ENCODE measurements around the gene CKMT2. TPM values are rescaled to one million over a fixed set of nuclear protein-coding genes. Genes with fewer than 3 reads are reported as not detected.
A peak's percentile ranks its signal among the peaks of the same experiment; 100 is the strongest.

CKMT2 gene
- total and polyA plus RNA-seq, 5 donors, result 816 to 1,778 (median 908) TPM

DNA sequence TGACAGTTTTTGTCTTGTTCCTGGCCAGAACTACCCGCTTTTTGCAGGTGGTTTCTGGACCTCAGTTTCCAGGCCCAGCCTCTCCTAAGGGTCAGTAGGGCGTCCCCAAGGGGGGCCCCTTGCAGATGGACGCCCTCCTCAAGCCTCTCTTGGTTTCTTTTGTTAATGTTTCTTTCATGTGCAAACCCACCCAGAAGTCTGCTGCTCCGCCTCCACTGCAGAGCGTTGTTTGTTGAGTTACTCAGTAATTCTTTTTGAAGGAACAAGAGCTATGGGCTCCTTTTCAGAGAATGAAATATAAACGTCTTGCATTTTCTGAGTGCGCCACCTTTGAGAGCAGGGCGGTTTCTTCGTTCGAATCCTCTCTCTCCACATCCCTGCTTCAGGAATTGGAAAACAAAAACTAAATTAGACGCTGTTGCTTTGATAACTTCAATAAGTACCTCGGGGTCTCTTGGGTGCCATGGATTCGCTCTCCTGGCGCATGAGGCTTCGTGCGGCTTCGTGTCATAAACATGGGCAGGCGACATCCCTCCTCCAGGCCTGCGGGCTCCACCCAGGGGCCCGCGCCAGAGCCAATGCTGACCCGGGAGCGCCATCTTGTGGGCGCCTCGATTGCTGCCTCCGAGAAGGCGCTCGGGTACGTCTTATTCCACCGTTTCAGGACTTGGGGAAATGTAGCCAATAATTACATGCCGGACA is 38.3 kb upstream of the CKMT2 start:
- Histone ChIP-seq H3K27me3 (ENCODE audit: control insufficient read depth, insufficient read depth) (no peaks in the 10 kb centered on the region), H3K9me3 (ENCODE audit: control insufficient read depth, low read length) (no peaks in the 10 kb centered on the region), H3K27ac (ENCODE audit: low read length) (no peak overlapping the region), H3K4me1 (ENCODE audit: control insufficient read depth, insufficient read depth, low read length) (no peaks in the 10 kb centered on the region), H3K4me3 (ENCODE audit: low read length) (no peak overlapping the region)
- WGBS, result 28% methylated on average over 31 of the region's 31 CpGs
- ATAC-seq (peak; percentile 96 to 97), DNase-seq (peak; percentile 85 to 95 (median 94))
- intact Hi-C loops (cut with DNase I), result loop anchor here in 1 of 4 donors (10.0 kb wide), 1 partner anchor 510 kb away; no protein-coding TSS in a partner anchor

DNA sequence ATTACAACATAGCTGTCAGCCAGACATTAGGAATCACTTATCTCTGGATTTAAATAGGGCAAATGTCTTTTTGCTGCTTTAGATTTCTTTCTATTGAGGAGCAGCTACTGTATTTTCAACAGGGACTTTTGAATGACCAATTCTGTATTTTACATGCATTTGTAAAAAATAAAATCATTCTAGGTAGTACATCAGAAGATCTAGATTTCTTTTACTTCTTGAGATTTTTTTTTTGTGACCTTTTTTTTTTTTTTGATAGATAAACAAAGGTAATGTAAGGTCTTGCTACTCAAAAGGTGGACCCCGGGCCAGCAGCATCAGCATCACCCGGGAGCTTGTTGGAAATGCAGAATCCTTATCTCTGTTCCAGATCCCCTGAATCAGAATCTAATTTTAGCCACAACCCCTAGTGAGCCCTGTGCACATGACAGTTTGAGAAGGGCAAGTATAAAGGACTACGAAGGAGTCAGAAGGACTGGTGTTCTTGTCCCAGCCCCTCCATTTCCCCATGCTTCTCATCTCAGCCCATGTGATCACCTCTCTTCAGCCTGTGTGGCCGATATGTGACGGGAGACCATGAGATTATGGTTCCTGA is 37.7 kb upstream of the CKMT2 start:
- H3K27ac ChIP-seq (ENCODE audit: low read length), result no peak overlapping the region
- intact Hi-C loops (cut with DNase I), result loop anchor here in 1 of 4 donors (10.0 kb wide), 1 partner anchor 511 kb away; no protein-coding TSS in a partner anchor
- H3K9me3 ChIP-seq (ENCODE audit: control insufficient read depth, low read length), result no peaks in the 10 kb centered on the region
- ATAC-seq (peak; percentile 46 to 68), DNase-seq (no peak)
- 43% methylated on average over 5 of the region's 5 CpGs for WGBS
- no peaks in the 10 kb centered on the region for H3K4me1 ChIP-seq (ENCODE audit: control insufficient read depth, insufficient read depth, low read length)
- no peak overlapping the region for H3K4me3 ChIP-seq (ENCODE audit: low read length)
- no peaks in the 10 kb centered on the region for H3K27me3 ChIP-seq (ENCODE audit: control insufficient read depth, insufficient read depth)

DNA sequence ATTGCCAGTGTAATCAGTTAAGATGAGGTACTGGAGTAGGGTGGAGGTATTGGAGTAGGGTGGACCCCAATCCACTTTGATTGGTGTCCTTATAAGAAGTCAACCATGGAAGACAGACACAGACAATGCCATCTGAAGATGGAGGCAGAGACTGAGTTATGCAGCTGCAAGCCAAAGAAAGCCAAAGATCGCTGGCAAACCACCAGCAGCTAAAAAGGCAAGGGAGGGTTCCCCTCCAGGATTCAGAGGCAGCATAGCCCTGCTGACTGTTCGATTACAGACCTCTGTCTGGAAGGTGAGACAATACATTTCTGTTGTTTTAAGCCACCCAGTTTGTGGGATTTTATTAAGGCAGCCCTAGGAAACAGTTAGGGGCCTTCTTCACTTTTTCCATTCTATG is 30.5 kb upstream of the CKMT2 start:
- no peak overlapping the region for H3K4me3 ChIP-seq (ENCODE audit: low read length)
- no peaks in the 10 kb centered on the region for H3K9me3 ChIP-seq (ENCODE audit: control insufficient read depth, low read length)
- no peak overlapping the region for H3K27ac ChIP-seq (ENCODE audit: low read length)
- DNase-seq (peak; percentile 37 to 66 (median 64)), ATAC-seq (peak; percentile 57 to 64)
- WGBS, result 40% methylated on average over 2 of the region's 2 CpGs
- H3K4me1 ChIP-seq (ENCODE audit: control insufficient read depth, insufficient read depth, low read length), result peaks cover 2% of the 10 kb centered on the region
- intact Hi-C loops (cut with DNase I), result no loop called here
- no peaks in the 10 kb centered on the region for H3K27me3 ChIP-seq (ENCODE audit: control insufficient read depth, insufficient read depth)

DNA sequence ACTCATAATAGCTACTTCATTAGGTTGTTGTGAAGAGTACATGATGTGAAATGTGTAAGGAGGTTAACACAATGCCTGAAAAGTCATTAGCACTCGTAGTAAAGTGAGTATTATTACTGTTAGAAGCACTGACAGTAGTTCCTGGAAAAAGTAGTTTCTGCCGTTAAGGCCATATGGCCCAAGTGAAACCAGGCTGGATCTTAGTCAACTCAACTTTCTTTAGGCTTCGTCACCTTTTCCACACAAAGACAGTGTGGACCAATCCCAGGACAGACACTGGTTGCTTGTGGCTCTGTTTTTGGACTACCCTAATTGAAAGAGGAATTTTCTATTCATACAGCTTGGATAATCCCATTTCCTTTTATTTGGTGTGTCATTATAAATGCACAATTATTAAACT is 29.4 kb upstream of the CKMT2 start:
- no peak overlapping the region for H3K27ac ChIP-seq (ENCODE audit: low read length)
- intact Hi-C loops (cut with DNase I), result no loop called here
- peaks cover 2% of the 10 kb centered on the region for H3K4me1 ChIP-seq (ENCODE audit: control insufficient read depth, insufficient read depth, low read length)
- DNase-seq (no peak), ATAC-seq (no peak)
- WGBS, result 94% methylated on average over 3 of the region's 3 CpGs
- H3K9me3 ChIP-seq (ENCODE audit: control insufficient read depth, low read length), result no peaks in the 10 kb centered on the region
- no peak overlapping the region for H3K4me3 ChIP-seq (ENCODE audit: low read length)
- H3K27me3 ChIP-seq (ENCODE audit: control insufficient read depth, insufficient read depth), result no peaks in the 10 kb centered on the region

DNA sequence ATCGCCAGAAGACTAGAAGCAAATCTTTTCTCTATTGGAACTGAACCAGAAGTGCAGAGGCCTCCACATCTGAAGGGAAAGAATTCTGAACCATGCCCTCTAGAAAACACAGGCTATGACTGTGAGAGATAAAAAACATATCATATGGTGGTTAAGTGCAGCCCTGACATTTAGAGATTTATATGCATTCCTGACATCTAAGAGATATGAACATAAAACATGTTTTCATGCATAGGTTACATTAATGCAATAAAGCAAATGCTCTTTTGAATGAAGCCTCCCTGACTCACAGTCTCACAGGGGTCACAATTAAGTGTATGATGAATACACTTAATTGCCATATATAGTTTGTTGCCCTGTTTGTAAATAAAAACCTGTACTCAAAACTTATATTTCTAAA is 28.9 kb upstream of the CKMT2 start:
- intact Hi-C loops (cut with DNase I), result no loop called here
- no peaks in the 10 kb centered on the region for H3K9me3 ChIP-seq (ENCODE audit: control insufficient read depth, low read length)
- H3K4me1 ChIP-seq (ENCODE audit: control insufficient read depth, insufficient read depth, low read length), result peaks cover 2% of the 10 kb centered on the region
- ATAC-seq (no peak), DNase-seq (no peak)
- H3K27me3 ChIP-seq (ENCODE audit: control insufficient read depth, insufficient read depth), result no peaks in the 10 kb centered on the region
- 93% methylated on average over 1 of the region's 1 CpG for WGBS
- no peak overlapping the region for H3K4me3 ChIP-seq (ENCODE audit: low read length)
- no peak overlapping the region for H3K27ac ChIP-seq (ENCODE audit: low read length)

DNA sequence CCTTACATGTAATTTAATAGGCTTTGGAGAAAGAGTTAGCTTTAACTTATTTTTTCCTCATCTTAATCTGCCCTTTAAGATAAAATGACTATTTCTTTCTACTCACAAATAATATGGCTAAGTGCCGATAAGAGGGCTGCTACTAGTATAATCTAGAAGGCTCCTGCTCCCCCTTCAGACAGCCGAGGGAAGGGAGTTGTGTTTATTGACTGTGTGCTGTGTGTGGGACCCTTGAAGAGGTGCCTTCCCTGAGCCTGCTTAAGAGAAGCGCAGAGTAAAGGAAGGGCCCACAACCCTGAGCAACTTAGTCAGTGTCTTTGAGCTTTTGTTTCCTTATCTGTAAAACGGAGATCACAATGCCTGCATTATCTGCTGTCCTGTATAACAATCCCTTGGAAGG is 28.1 kb upstream of the CKMT2 start:
- no peaks in the 10 kb centered on the region for H3K9me3 ChIP-seq (ENCODE audit: control insufficient read depth, low read length)
- intact Hi-C loops (cut with DNase I), result no loop called here
- WGBS, result 76% methylated on average over 4 of the region's 4 CpGs
- no peak overlapping the region for H3K27ac ChIP-seq (ENCODE audit: low read length)
- no peak overlapping the region for H3K4me3 ChIP-seq (ENCODE audit: low read length)
- H3K4me1 ChIP-seq (ENCODE audit: control insufficient read depth, insufficient read depth, low read length), result peaks cover 2% of the 10 kb centered on the region
- H3K27me3 ChIP-seq (ENCODE audit: control insufficient read depth, insufficient read depth), result no peaks in the 10 kb centered on the region
- no peak for ATAC-seq
- no peak for DNase-seq

DNA sequence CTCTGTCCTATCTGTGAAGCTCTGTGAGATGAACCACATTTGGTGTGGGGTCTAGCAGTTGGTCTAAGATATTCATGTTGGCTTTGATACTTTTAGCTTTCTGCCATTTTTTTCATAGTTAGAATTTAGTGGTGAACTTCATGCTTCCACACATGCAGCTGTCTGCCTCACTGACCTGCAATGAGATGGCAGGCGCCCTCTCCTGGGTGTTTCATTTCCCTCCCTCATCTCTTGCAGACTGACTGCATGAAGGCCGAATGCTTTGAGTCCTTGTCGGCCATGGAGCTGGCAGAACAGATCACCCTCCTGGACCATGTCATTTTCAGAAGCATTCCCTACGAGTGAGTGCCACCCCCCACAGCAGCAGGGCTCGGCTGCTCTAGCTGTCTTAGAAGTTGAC is 26.1 kb upstream of the CKMT2 start:
- no peaks in the 10 kb centered on the region for H3K9me3 ChIP-seq (ENCODE audit: control insufficient read depth, low read length)
- no peak overlapping the region for H3K27ac ChIP-seq (ENCODE audit: low read length)
- ATAC-seq, result no peak
- WGBS, result 71% methylated on average over 5 of the region's 5 CpGs
- intact Hi-C loops (cut with DNase I), result no loop called here
- no peak overlapping the region for H3K4me3 ChIP-seq (ENCODE audit: low read length)
- no peak for DNase-seq
- H3K27me3 ChIP-seq (ENCODE audit: control insufficient read depth, insufficient read depth), result no peaks in the 10 kb centered on the region
- peaks cover 2% of the 10 kb centered on the region for H3K4me1 ChIP-seq (ENCODE audit: control insufficient read depth, insufficient read depth, low read length)

DNA sequence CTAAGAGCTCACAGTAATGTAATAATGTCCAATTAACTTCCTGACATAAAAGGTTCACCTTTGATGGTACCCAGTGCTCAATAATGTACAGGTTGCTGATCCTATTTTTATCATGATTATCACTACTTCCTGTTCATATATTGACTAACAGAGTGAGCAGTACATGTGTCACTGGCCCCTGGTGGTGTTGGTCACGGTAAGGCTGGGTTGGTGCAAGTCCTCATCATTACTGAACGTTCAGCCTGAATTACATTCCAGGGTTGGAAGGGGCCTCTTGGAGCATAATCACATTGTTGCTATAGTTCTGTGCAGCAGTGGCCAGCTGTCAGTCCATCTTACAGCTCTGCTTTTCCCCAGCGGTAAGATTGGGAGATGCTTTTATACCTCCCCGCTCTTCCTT is 24.2 kb upstream of the CKMT2 start:
- ATAC-seq (no peak), DNase-seq (no peak)
- Histone ChIP-seq H3K4me3 (ENCODE audit: low read length) (no peak overlapping the region), H3K4me1 (ENCODE audit: control insufficient read depth, insufficient read depth, low read length) (no peaks in the 10 kb centered on the region), H3K27me3 (ENCODE audit: control insufficient read depth, insufficient read depth) (no peaks in the 10 kb centered on the region), H3K9me3 (ENCODE audit: control insufficient read depth, low read length) (no peaks in the 10 kb centered on the region), H3K27ac (ENCODE audit: low read length) (no peak overlapping the region)
- WGBS, result 79% methylated on average over 4 of the region's 4 CpGs
- intact Hi-C loops (cut with DNase I), result no loop called here

DNA sequence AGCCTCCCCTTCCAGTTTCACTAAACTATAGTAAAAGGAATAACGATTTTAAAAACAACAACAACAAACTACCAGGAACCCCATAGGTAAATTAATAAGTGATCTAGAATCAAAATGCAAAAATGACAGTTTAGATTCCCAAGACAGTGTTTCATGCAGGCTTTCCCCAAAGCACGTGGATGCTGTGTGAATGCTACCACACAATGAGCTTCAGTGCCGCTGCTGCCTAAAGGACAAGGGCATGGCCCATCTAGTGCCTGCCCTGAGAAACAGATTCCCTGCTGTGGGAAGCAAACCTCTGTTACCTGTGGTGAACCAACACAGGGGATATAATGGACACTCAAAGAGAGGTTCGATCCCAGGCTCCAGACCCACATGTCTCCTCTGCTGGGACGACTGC is 23.7 kb upstream of the CKMT2 start:
- ATAC-seq, result no peak
- H3K4me1 ChIP-seq (ENCODE audit: control insufficient read depth, insufficient read depth, low read length), result no peaks in the 10 kb centered on the region
- no peaks in the 10 kb centered on the region for H3K9me3 ChIP-seq (ENCODE audit: control insufficient read depth, low read length)
- no peak for DNase-seq
- no peak overlapping the region for H3K27ac ChIP-seq (ENCODE audit: low read length)
- H3K27me3 ChIP-seq (ENCODE audit: control insufficient read depth, insufficient read depth), result no peaks in the 10 kb centered on the region
- 85% methylated on average over 5 of the region's 5 CpGs for WGBS
- intact Hi-C loops (cut with DNase I), result no loop called here
- H3K4me3 ChIP-seq (ENCODE audit: low read length), result no peak overlapping the region

DNA sequence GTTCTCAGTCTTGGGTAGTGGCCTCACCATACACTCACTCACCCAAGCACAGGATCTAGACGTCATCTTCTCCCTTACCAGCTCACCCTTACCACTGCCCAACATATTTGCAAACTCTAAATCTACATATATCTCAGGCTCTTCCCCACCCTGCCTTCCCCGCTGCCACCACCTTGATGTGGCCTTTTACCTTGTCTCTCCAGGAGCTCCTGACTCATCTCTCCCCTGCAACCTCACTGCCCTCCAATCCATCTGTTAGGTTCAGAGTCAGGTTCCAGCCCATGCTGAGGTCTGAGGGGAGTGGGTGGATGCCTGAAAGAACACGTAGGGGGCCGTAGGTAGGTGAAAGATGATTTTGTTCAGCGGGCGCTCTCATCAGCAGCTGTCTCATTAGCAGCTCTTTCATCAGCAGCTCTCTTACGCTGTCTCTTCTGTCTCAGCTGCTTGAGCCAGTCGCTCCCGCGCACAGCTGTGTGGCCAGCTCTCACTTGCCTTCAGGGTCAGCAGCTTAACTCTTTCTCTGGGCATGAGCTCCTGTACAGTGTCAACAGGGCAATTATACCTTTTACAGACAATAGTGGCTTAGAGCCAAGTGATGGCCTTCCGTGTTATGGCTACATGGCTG is 23.1 kb upstream of the CKMT2 start:
- DNase-seq (no peak), ATAC-seq (no peak)
- Histone ChIP-seq H3K27me3 (ENCODE audit: control insufficient read depth, insufficient read depth) (no peaks in the 10 kb centered on the region), H3K4me1 (ENCODE audit: control insufficient read depth, insufficient read depth, low read length) (no peaks in the 10 kb centered on the region), H3K4me3 (ENCODE audit: low read length) (no peak overlapping the region), H3K9me3 (ENCODE audit: control insufficient read depth, low read length) (no peaks in the 10 kb centered on the region), H3K27ac (ENCODE audit: low read length) (no peak overlapping the region)
- 88% methylated on average over 11 of the region's 11 CpGs for WGBS
- intact Hi-C loops (cut with DNase I), result no loop called here

DNA sequence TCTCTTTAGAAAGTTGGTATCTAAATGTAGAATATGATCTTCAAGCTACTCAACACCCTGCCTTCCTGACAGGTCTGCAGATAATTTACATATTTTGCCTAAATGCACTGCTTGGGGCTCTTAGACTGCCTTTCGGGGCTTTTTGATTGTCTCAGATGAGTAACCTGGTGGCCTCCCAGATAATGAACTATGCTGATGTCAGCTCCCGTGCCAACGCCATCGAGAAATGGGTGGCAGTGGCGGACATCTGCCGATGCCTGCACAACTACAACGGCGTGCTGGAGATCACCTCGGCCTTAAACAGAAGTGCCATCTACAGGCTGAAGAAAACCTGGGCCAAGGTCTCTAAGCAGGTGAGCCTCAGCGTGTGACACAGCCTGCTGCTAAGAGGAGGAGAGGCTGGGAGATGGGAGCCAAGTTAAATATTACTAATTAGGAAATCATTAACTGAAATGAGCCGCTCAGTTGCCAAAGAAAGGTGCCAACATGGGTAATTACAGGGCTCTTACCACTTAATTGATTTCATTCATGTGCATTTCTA is 20.8 kb upstream of the CKMT2 start:
- 88% methylated on average over 11 of the region's 11 CpGs for WGBS
- Histone ChIP-seq H3K4me1 (ENCODE audit: control insufficient read depth, insufficient read depth, low read length) (no peaks in the 10 kb centered on the region), H3K4me3 (ENCODE audit: low read length) (no peak overlapping the region), H3K27me3 (ENCODE audit: control insufficient read depth, insufficient read depth) (no peaks in the 10 kb centered on the region), H3K27ac (ENCODE audit: low read length) (no peak overlapping the region), H3K9me3 (ENCODE audit: control insufficient read depth, low read length) (no peaks in the 10 kb centered on the region)
- no peak for ATAC-seq
- intact Hi-C loops (cut with DNase I), result no loop called here
- no peak for DNase-seq
